Loucy (cell line): ENCODE data around the gene RERG.
"Not testable (repeated sequence)": the region's sequence is repeated elsewhere in the genome, so short reads cannot be mapped to it uniquely, and the experiment has no call there.

Source experiments
- H2AFZ ChIP-seq: fragments of 200-600 bp; sonication (generic); 2 replicates; pipeline ENCODE4 v1.6.0; 2016; ENCODE audit warnings: antibody characterized with exemption, mild to moderate bottlenecking, low read length, moderate library complexity
- H3F3A ChIP-seq: fragments of 200-600 bp; 2 replicates; pipeline ENCODE4 v1.6.0; 2016; ENCODE audit warnings: antibody characterized with exemption, low read depth, mild to moderate bottlenecking
- H3K27me3 ChIP-seq: fragments of 200-600 bp; sonication (generic); 2 replicates; pipeline ENCODE4 v1.6.1; 2014; ENCODE audit warnings: low read length, mild to moderate bottlenecking; ENCODE audit not compliant: insufficient read depth, poor library complexity, severe bottlenecking
- H3K36me3 ChIP-seq: fragments of 200-600 bp; sonication (generic); 2 replicates; pipeline ENCODE4 v1.6.1; 2016; ENCODE audit warnings: low read length; ENCODE audit not compliant: insufficient read depth
- H3K4me1 ChIP-seq: fragments of 200-600 bp; sonication (generic); 2 replicates; pipeline ENCODE4 v1.5.1; 2014; ENCODE audit warnings: low read length, mild to moderate bottlenecking; ENCODE audit not compliant: insufficient read depth, poor library complexity, severe bottlenecking
- H3K4me2 ChIP-seq: fragments of 200-600 bp; sonication (generic); 2 replicates; pipeline ENCODE4 v1.6.0; 2014; ENCODE audit warnings: antibody characterized with exemption, low read length, low read depth, mild to moderate bottlenecking; ENCODE audit not compliant: poor library complexity, severe bottlenecking
- H3K4me3 ChIP-seq: fragments of 200-600 bp; sonication (generic); 2 replicates; pipeline ENCODE4 v1.5.1; 2014; ENCODE audit warnings: low read length, mild to moderate bottlenecking, mixed read lengths; ENCODE audit not compliant: poor library complexity, severe bottlenecking
- H3K79me2 ChIP-seq: fragments of 200-600 bp; sonication (generic); 2 replicates; pipeline ENCODE4 v1.6.1; 2014; ENCODE audit warnings: low read length; ENCODE audit not compliant: insufficient read depth
- H3K9ac ChIP-seq: fragments of 200-600 bp; sonication (generic); 2 replicates; pipeline ENCODE4 v1.6.0; 2014; ENCODE audit warnings: mild to moderate bottlenecking, low read depth, low read length, moderate library complexity; ENCODE audit not compliant: poor library complexity, severe bottlenecking
- H3K9me2 ChIP-seq: fragments of 200-600 bp; sonication (generic); replicated peaks from 2 replicates; pipeline ENCODE4 v1.6.1; 2016; ENCODE audit warnings: low read depth, low read length, mixed read lengths
- H3K9me3 ChIP-seq: fragments of 200-600 bp; sonication (generic); 2 replicates; pipeline ENCODE4 v1.6.1; 2014; ENCODE audit warnings: mild to moderate bottlenecking, antibody characterized with exemption, low read length, low read depth; ENCODE audit not compliant: insufficient read depth
- H4K20me1 ChIP-seq: fragments of 200-600 bp; sonication (generic); 2 replicates; pipeline ENCODE4 v1.6.0; 2014; ENCODE audit warnings: antibody characterized with exemption, low read length, mild to moderate bottlenecking; ENCODE audit not compliant: insufficient read depth, poor library complexity, severe bottlenecking
- EZH2phosphoT487 ChIP-seq: fragments of 200-600 bp; IDR thresholded peaks from 2 replicates; pipeline ENCODE4 v1.6.1; 2018; ENCODE audit warnings: antibody characterized with exemption, mild to moderate bottlenecking, moderate library complexity, borderline replicate concordance
- TF ChIP-seq, protein P1 (sequence below): fragments of 200-600 bp; sonication (generic); conservative IDR thresholded peaks from 2 replicates; pipeline ENCODE4 v1.5.1; 2014; ENCODE audit warnings: mild to moderate bottlenecking, antibody characterized with exemption, low read length

RERG gene

DNA sequence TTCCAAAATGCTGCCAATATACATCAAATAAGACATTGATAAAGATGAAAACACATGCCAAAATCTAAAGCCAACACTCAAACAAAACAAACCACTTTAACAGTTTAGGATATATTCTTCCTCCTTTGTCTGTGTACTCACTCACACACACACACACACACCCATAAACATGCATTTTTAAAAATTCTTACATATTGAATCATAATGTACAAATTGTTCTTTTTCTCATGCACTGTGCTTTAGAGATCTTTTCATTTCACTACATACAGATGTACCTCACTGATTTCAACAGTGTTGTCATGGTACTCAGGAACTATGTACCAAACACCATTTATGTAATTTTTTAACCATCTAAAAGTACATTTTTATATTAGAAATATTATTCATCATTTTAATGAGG lies 9.5 kb upstream of the RERG start:
- no peak overlapping the region for H2AFZ ChIP-seq
- H3K79me2 ChIP-seq: no peaks in the 10 kb centered on the region
- no peak overlapping the region for H3K9ac ChIP-seq
- no peaks in the 10 kb centered on the region for H3F3A ChIP-seq
- no peak overlapping the region for H3K4me2 ChIP-seq
- no peaks in the 10 kb centered on the region for H4K20me1 ChIP-seq
- H3K4me3 ChIP-seq: no peak overlapping the region
- no peaks in the 10 kb centered on the region for H3K9me3 ChIP-seq
- H3K4me1 ChIP-seq: no peaks in the 10 kb centered on the region
- TF ChIP-seq EZH2phosphoT487: no peak
- TF ChIP-seq, protein P1, sequence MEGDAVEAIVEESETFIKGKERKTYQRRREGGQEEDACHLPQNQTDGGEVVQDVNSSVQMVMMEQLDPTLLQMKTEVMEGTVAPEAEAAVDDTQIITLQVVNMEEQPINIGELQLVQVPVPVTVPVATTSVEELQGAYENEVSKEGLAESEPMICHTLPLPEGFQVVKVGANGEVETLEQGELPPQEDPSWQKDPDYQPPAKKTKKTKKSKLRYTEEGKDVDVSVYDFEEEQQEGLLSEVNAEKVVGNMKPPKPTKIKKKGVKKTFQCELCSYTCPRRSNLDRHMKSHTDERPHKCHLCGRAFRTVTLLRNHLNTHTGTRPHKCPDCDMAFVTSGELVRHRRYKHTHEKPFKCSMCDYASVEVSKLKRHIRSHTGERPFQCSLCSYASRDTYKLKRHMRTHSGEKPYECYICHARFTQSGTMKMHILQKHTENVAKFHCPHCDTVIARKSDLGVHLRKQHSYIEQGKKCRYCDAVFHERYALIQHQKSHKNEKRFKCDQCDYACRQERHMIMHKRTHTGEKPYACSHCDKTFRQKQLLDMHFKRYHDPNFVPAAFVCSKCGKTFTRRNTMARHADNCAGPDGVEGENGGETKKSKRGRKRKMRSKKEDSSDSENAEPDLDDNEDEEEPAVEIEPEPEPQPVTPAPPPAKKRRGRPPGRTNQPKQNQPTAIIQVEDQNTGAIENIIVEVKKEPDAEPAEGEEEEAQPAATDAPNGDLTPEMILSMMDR: no peak
- H3K9me2 ChIP-seq: no peaks in the 10 kb centered on the region
- no peaks in the 10 kb centered on the region for H3K36me3 ChIP-seq
- H3K27me3 ChIP-seq: peaks cover 4% of the 10 kb centered on the region

DNA sequence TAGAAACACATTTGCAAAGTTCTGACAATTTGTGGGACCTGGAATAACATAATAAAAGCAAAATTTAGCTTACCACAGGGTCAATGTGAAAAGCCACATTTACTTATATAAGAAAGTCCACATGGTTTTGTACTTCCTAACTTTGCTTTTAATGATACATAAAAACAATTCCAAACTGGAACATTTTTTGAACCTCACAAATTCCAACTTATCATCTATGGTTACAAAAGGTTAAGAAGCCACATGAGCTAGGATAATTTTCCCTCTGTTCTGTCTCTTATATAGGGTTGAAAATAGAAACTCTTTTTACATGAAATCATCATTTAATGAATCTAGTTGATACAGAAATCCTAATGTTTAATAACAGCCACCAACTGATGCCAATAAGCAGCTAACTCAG lies 8.9 kb upstream of the RERG start:
- no peak overlapping the region for H3K4me2 ChIP-seq
- H3K4me1 ChIP-seq: no peaks in the 10 kb centered on the region
- H3K4me3 ChIP-seq: no peak overlapping the region
- H3K9me2 ChIP-seq: no peaks in the 10 kb centered on the region
- peaks cover 4% of the 10 kb centered on the region for H3K27me3 ChIP-seq
- H3K9me3 ChIP-seq: no peaks in the 10 kb centered on the region
- H2AFZ ChIP-seq: no peak overlapping the region
- no peaks in the 10 kb centered on the region for H3K36me3 ChIP-seq
- no peaks in the 10 kb centered on the region for H3K79me2 ChIP-seq
- H4K20me1 ChIP-seq: no peaks in the 10 kb centered on the region
- no peaks in the 10 kb centered on the region for H3F3A ChIP-seq
- TF ChIP-seq, protein P1: no peak
- no peak for TF ChIP-seq EZH2phosphoT487
- no peak overlapping the region for H3K9ac ChIP-seq

DNA sequence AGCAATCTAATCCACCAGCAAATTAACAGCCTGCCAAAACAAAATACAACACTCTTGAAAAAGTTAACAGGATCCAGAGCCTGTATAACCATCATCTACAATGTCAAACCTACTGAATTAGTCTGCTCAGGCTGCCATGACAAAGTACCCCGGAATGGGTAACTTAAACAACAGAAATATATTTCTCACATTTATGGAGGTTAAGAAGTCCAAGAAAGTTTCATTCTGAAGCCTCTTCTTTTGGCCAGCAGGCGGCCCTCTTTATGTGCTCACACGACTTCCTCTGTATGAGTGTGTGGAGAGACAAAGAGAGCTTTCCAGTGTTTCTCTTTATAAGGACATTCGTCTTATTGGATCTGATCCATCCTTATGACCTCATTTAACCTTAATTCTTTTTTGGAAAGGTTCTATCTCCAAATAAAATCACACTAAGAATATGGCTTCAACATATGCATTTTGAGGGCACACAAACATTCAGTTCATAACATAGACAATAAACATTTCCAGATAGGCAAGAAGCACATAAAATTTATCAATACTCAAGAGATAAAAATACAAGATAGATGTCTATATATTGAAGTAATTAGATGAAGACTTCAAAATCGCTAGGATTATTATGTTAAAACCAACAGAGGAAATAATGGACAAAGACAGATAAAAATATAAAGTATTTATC lies 5.9 kb upstream of the RERG start:
- TF ChIP-seq, protein P1: peak; percentile 68
- no peak for TF ChIP-seq EZH2phosphoT487
- H3K4me3 ChIP-seq: no peak overlapping the region
- H3K27me3 ChIP-seq: no peaks in the 10 kb centered on the region
- H3K4me1 ChIP-seq: no peaks in the 10 kb centered on the region
- H4K20me1 ChIP-seq: no peaks in the 10 kb centered on the region
- H3K9ac ChIP-seq: no peak overlapping the region
- no peak overlapping the region for H3K4me2 ChIP-seq
- H3K79me2 ChIP-seq: no peaks in the 10 kb centered on the region
- no peaks in the 10 kb centered on the region for H3K36me3 ChIP-seq
- H3K9me2 ChIP-seq: no peaks in the 10 kb centered on the region
- no peaks in the 10 kb centered on the region for H3F3A ChIP-seq
- H2AFZ ChIP-seq: no peak overlapping the region
- no peaks in the 10 kb centered on the region for H3K9me3 ChIP-seq

DNA sequence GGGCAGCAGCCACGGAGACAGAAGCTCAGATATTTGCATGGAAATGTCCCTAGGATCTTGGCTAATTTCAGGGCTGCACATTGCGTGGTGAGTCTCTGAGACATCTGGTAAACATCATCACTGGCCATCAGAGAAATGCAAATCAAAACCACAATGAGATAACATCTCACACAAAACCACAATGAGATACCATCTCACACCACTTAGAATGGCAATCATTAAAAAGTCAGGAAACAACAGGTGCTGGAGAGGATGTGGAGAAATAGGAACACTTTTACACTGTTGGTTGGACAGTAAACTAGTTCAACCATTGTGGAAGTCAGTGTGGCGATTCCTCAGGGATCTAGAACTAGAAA lies 4.6 kb upstream of the RERG start:
- not testable (repeated sequence) for H3K4me2 ChIP-seq, H3K36me3 ChIP-seq, H3K9ac ChIP-seq, H3K4me1 ChIP-seq, H3K9me2 ChIP-seq, H4K20me1 ChIP-seq, H3F3A ChIP-seq, H2AFZ ChIP-seq, H3K4me3 ChIP-seq, H3K79me2 ChIP-seq, H3K27me3 ChIP-seq, H3K9me3 ChIP-seq
